ENCODE data around the gene THAP7. TPM values are rescaled to one million over a fixed set of nuclear protein-coding genes. Genes with fewer than 3 reads are reported as not detected.

The THAP7 gene
- total and polyA plus RNA-seq, 2 of the 4 experiments (the other 2 are of a cell fraction) = 14.2 to 19.8 TPM

DNA sequence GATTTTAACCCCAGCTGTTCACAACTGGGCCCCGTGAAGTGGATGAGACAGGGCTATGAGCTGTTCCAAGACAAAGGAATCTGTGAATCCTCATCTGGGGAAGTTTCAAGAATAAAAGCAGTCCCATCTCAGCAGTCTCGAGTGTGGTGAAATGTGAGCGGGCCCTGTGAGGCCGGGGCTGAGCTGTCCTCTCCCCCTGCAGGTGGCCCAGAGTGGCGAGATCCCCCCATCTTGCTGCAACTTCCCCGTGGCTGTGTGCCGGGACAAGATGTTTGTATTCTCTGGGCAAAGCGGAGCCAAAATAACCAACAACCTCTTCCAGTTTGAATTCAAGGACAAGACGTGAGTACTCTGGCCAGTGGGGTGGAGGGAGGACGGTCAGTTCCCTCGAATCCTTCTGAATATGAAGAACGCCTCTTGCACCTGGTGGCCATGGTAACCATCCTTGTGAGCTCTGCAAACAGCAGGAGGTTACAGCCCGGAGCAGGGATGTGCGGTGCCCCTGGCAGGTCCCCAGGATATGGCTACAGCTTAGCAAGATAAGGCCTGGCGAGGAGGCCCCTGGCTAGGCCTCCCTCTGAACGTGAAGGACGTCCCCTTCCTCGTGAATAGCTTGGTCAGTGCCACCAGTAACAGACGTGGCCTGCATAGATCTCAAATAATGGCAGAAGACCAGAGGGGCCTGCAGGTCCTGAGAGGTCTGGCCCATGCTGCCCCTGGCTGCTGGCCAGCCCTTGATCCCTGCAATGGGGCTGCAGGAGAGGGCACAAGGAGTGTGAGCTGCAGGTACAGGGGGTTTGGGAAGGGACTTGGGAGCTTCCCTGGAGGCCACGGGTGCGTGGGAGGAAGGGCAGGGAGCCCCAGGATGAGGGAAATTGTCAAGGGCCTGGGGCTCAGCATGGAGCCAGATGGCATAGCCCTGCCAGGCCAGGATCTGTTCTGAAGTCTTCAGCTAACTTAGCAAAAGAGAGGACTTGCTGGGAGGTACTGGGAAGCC is 11.4 kb downstream of the THAP7 start:
- Histone ChIP-seq H3K14ac (replicated peaks; ENCODE audit: low read depth, low read length) (no peak overlapping the region), H2BK20ac (ENCODE audit: low read depth, low read length) (no peak overlapping the region), H3K4me3 (ENCODE audit: insufficient read depth, low read depth, low read length) (no peak overlapping the region), H2BK120ac (ENCODE audit: low read depth, low read length) (no peak overlapping the region), H3K4ac (ENCODE audit: low read depth, low read length) (no peak overlapping the region), H3K27me3 (ENCODE audit: control insufficient read depth, insufficient read depth, low read length) (no peaks in the 10 kb centered on the region), H2AK9ac (replicated peaks; ENCODE audit: low read depth, low read length, poor library complexity) (peak overlapping the region; percentile 42), H2BK15ac (ENCODE audit: low read depth, low read length) (no peak overlapping the region), H4K91ac (ENCODE audit: insufficient read depth, low read depth, low read length) (no peak overlapping the region), H3K4me1 (ENCODE audit: control insufficient read depth, insufficient read depth, low read length) (no peaks in the 10 kb centered on the region), H2AK5ac (ENCODE audit: low read depth, low read length) (no peak overlapping the region), H2BK5ac (ENCODE audit: low read depth, low read length, poor library complexity, severe bottlenecking) (no peak overlapping the region), H3K4me2 (ENCODE audit: low read depth, low read length) (no peak overlapping the region), H4K5ac (ENCODE audit: low read depth, low read length) (no peak overlapping the region), H3K9ac (ENCODE audit: low read depth, low read length) (no peak overlapping the region), H4K8ac (ENCODE audit: low read depth in 2 of 2, low read length in 2 of 2) (no peak overlapping the region), H3K79me1 (ENCODE audit: low read depth in 1 of 2, low read length in 2 of 2) (peaks cover 0 to 12% of the 10 kb centered on the region in 2 experiments; a peak in 2 of 4 replicates), H3K36me3 (ENCODE audit: control insufficient read depth, insufficient read depth, low read length) (peaks cover 59% of the 10 kb centered on the region), H3K18ac (ENCODE audit: low read depth, low read length) (no peak overlapping the region), H2AFZ (replicated peaks; ENCODE audit: low read length, poor library complexity) (no peak overlapping the region), H3K27ac (ENCODE audit: insufficient read depth, low read length) (no peak overlapping the region), H3K9me1 (ENCODE audit: insufficient read depth, low read length) (no peaks in the 10 kb centered on the region), H3K9me3 (ENCODE audit: control insufficient read depth, insufficient read depth, low read length) (no peaks in the 10 kb centered on the region), H3K23ac (ENCODE audit: low read depth, low read length) (no peak overlapping the region), H4K20me1 (ENCODE audit: insufficient read depth, low read length) (no peaks in the 10 kb centered on the region), H3K56ac (ENCODE audit: extremely low read depth, insufficient read depth, low read length) (no peak overlapping the region)
- POLR2A ChIA-PET (ENCODE audit: unreplicated experiment) = no interaction called here
- 85% methylated on average over 3 of the region's 21 CpGs; no CpG with 5 or more reads in 1 of the 2 experiments for WGBS, 2 experiments (ENCODE audit: extremely low coverage in 2 of 2, insufficient read length in 1 of 2)
- dilution Hi-C loops (cut with HindIII; ENCODE audit: low sequenced_read_pairs, unreplicated experiment) = no loop called here
- no peak for ATAC-seq (ENCODE audit: low read depth)
- in situ Hi-C loops (cut with MboI; ENCODE audit: low sequenced_read_pairs) = no loop called here
- TF ChIP-seq POLR2A (IDR thresholded peaks at IDR 0.05; ENCODE audit: low read depth, low read length) = no peak
- TF ChIP-seq MAZ (IDR thresholded peaks at IDR 0.05; ENCODE audit: borderline replicate concordance, low read depth, low read length) = no peak
- no peak for TF ChIP-seq MXI1 (IDR thresholded peaks at IDR 0.05; ENCODE audit: borderline replicate concordance, low read depth, low read length)
- no peak for TF ChIP-seq NFE2L2 (IDR thresholded peaks at IDR 0.05; ENCODE audit: low read depth, low read length)
- no peak for TF ChIP-seq RFX5 (IDR thresholded peaks at IDR 0.05; ENCODE audit: low read depth, low read length)
- no peak for TF ChIP-seq SMC3 (IDR thresholded peaks at IDR 0.05; ENCODE audit: low read depth, low read length)
- CTCF ChIA-PET = interaction anchor here (0.5 kb wide), 1 partner anchor 36 kb away, joined by 3 read pairs; no protein-coding TSS in a partner anchor
- intact Hi-C loops (cut with micrococcal nuclease) = no loop called here
- no TSS peak for BruUV-seq (replicated peaks)
- no peak for DNase-seq
